ENCODE measurements around the gene ANKRD12. TPM values are rescaled to one million over a fixed set of nuclear protein-coding genes. Genes with fewer than 3 reads are reported as not detected.
A peak's percentile ranks its signal among the peaks of the same experiment; 100 is the strongest.

The ANKRD12 gene
- total and polyA plus RNA-seq, 10 of the 15 experiments (the other 5 are each of a cell fraction or from before 2014, with no cell fraction given) = 5.9 to 45.7 (median 20.2) TPM

- TF ChIP-seq DPF2 (IDR thresholded peaks at IDR 0.05) (peak; percentile 74), PAX8 (IDR thresholded peaks at IDR 0.05) (no peak), NRF1 (conservative IDR thresholded peaks at IDR 0.05; ENCODE audit: low read depth, low read length) (no peak), RELA (IDR thresholded peaks at IDR 0.05; ENCODE audit: borderline replicate concordance, partially characterized antibody) (no peak), CTCF (IDR thresholded peaks at IDR 0.05 in 2 of 3, conservative IDR thresholded peaks at IDR 0.05 in 1 of 3; ENCODE audit: control insufficient read depth in 2 of 3, extremely low read depth in 1 of 3, insufficient read depth in 1 of 3, low read depth in 3 of 3, low read length in 3 of 3) (0 out of 6 replicates have a peak, but pooled peaks of 1 of the 3 experiments have one; percentile 1), BCLAF1 (IDR thresholded peaks at IDR 0.05) (no peak), SMARCA5 (IDR thresholded peaks at IDR 0.05) (peak; percentile 66), MYC (IDR thresholded peaks at IDR 0.05; ENCODE audit: insufficient read depth, insufficient read length, insufficient replicate concordance, low read length, severe bottlenecking) (no peak)
These were observed 198.6 kb downstream of the ANKRD12 start (continued) for GRCh38 chr18:9334973-9335696.

Small RNAs within 50 kb of the gene (small RNA-seq; reads per million reads assigned to genes)
- not detected for gene RF00019

Other genes starting within 250 kb of the ANKRD12 start
- gene NDUFV2, start 34.1 kb upstream of the ANKRD12 start, total RNA-seq (2014; rRNA removed) = 321 and 329 TPM in 2 replicates
- gene NDUFV2, start 34.1 kb upstream of the ANKRD12 start, total RNA-seq (2014; rRNA removed; fragmentation: Illumina TruSeq; extraction: Trizol) = 278 and 282 TPM in 2 replicates
- gene NDUFV2, start 34.1 kb upstream of the ANKRD12 start, total RNA-seq (2021) = 254 and 267 TPM in 2 replicates
- 236 and 300 TPM in 2 replicates for gene NDUFV2, start 34.1 kb upstream of the ANKRD12 start, polyA plus RNA-seq (2011; rRNA removed)
- gene NDUFV2, start 34.1 kb upstream of the ANKRD12 start, polyA plus RNA-seq (2014; fragmentation: Illumina TruSeq; extraction: Trizol) = 290 and 321 TPM in 2 replicates
- gene NDUFV2, start 34.1 kb upstream of the ANKRD12 start, polyA plus RNA-seq (2014; fragmentation: Nextera tagmentation; extraction: Ambion mirVana) = 100 to 1,000 TPM; 409 to 471 TPM
- gene NDUFV2, start 34.1 kb upstream of the ANKRD12 start, polyA plus RNA-seq (2014; rRNA removed) = 281 and 302 TPM in 2 replicates
- 100 to 1,000 TPM; 584 to 590 TPM for gene NDUFV2, start 34.1 kb upstream of the ANKRD12 start, polyA plus RNA-seq (2016; fragmentation: Nextera tagmentation; extraction: Ambion mirVana)
- gene TWSG1, start 198.0 kb downstream of the ANKRD12 start, total RNA-seq (2014; rRNA removed) = 27.3 and 36.7 TPM in 2 replicates
- gene TWSG1, start 198.0 kb downstream of the ANKRD12 start, total RNA-seq (2014; rRNA removed; fragmentation: Illumina TruSeq; extraction: Trizol) = 29.2 and 31.0 TPM in 2 replicates
- 29.7 and 31.3 TPM in 2 replicates for gene TWSG1, start 198.0 kb downstream of the ANKRD12 start, total RNA-seq (2021)
- 24.2 and 28.7 TPM in 2 replicates for gene TWSG1, start 198.0 kb downstream of the ANKRD12 start, polyA plus RNA-seq (2011; rRNA removed)
- gene TWSG1, start 198.0 kb downstream of the ANKRD12 start, polyA plus RNA-seq (2014; fragmentation: Illumina TruSeq; extraction: Trizol) = 28.1 and 37.3 TPM in 2 replicates
- gene TWSG1, start 198.0 kb downstream of the ANKRD12 start, polyA plus RNA-seq (2014; fragmentation: Nextera tagmentation; extraction: Ambion mirVana) = 10 to 100 TPM; 11.1 to 11.4 TPM
- gene TWSG1, start 198.0 kb downstream of the ANKRD12 start, polyA plus RNA-seq (2014; rRNA removed) = 14.7 and 17.6 TPM in 2 replicates
- 10 to 100 TPM; 43.5 to 45.1 TPM for gene TWSG1, start 198.0 kb downstream of the ANKRD12 start, polyA plus RNA-seq (2016; fragmentation: Nextera tagmentation; extraction: Ambion mirVana)

Data from GM12878 (cell line).